H1 (cell line): Measurements from ENCODE around the gene RHOV. TPM values are rescaled to one million over a fixed set of nuclear protein-coding genes. Genes with fewer than 3 reads are reported as not detected.

Experiments used
- KDM4A ChIP-seq: IDR thresholded peaks from one replicate; pipeline ENCODE4 v1.7.1; 2012; ENCODE audit warnings: low read depth, mild to moderate bottlenecking, moderate library complexity, low read length, inconsistent platforms; ENCODE audit not compliant: severe bottlenecking
- POU5F1 ChIP-seq: IDR thresholded peaks from 2 replicates; pipeline ENCODE4 v1.6.1; 2011; ENCODE audit warnings: low read depth, mild to moderate bottlenecking, low read length, moderate library complexity
- polyA plus RNA-seq, 7 experiments: library from polyadenylated mRNA; depleted of rRNA in 3 of 7; stranded (reverse) in 5 of 7; unstranded in 2 of 7; fragments of >200 nt in 5 of 7; fragments of 200-250 nt in 2 of 7; gene quantifications; 1 replicate in 5 of 7; 2 replicates in 1 of 7; 4 replicates in 1 of 7; pipeline versions ENCODE4 v1.2.1 to v1.2.3, GENCODE V29; 2011 to 2013; ENCODE audit warnings: missing spikeins in 2 of 7, mixed read lengths in 2 of 7
- total RNA-seq: library from RNA; stranded (reverse); fragmentation: NEBNext Ultra II Directional; extraction: Animal tissue kit (Norgen Biotek cat#: 25700); gene quantifications from 2 replicates; pipeline ENCODE4 v1.2.1, GENCODE V29; 2021

Gene RHOV
- total and polyA plus RNA-seq, 2 of the 8 experiments (the other 6 are each of a cell fraction or from before 2014, with no cell fraction given), result 1.5 to 2.7 TPM

DNA sequence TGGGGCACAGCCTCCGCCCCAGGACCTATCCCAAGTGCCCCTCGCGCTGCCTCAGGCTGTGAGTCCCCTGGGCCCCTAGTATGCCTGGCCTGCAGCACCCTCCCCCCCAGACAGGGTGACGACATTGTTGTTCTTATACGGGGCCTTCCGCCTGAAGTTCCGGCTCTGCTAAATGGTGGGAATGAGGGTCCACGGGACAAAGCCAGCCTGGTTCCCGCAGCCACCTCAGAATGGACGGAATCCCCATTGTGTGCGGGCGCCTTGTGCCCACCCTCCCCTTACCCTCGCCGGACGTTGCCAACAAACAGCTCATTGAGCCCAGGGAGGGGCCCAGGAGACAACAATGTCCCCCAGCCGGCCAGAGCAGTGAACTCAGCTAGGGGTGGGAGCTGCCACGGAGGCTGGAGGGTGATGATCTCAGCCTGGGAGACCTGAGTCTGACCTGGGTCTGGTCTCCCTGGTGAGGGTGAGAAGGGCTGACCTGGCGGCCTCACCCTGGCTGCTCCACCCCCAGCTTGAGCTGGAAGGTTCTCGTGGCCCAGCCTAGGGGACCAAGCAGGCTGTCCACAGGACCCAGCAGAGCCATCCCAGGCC, 44.9 kb upstream of the RHOV start (continued):
- no peak for TF ChIP-seq KDM4A
- no peak for TF ChIP-seq POU5F1
- TF ChIP-seq, all 59 proteins: peak for 0
